ENCODE measurements around the gene SRSF10.
"Not testable (repeated sequence)": the region's sequence is repeated elsewhere in the genome, so short reads cannot be mapped to it uniquely, and the experiment has no call there.

SRSF10 gene

GRCh38 chr1:23979881-23980727 is at the start of gene SRSF10:
Gene SRSF10 (minus strand): TSS chr1:23980327. CDS start chr1:23980255, 72 bp downstream.
- in situ Hi-C loops (cut with HindIII; ENCODE audit: low sequenced_read_pairs): no loop called here

GRCh38 chr1:24027838-24028468 is 47.8 kb upstream of the SRSF10 start:
- in situ Hi-C loops (cut with HindIII; ENCODE audit: low sequenced_read_pairs): loop anchor here (5.0 to 10.0 kb wide), 2 partner anchors 57 to 66 kb away; no protein-coding TSS in a partner anchor

- in situ Hi-C loops (cut with HindIII; ENCODE audit: low sequenced_read_pairs): loop anchor here (10.0 kb wide), 1 partner anchor 62 kb away; no protein-coding TSS in a partner anchor
Measured at GRCh38 chr1:24022581-24023361, 42.6 kb upstream of the SRSF10 start.

GRCh38 chr1:24021403-24022266 is 41.5 kb upstream of the SRSF10 start:
- in situ Hi-C loops (cut with HindIII; ENCODE audit: low sequenced_read_pairs): loop anchor here (10.0 kb wide), 1 partner anchor 63 kb away; no protein-coding TSS in a partner anchor

GRCh38 chr1:24020470-24020869 is 40.3 kb upstream of the SRSF10 start:
- in situ Hi-C loops (cut with HindIII; ENCODE audit: low sequenced_read_pairs): loop anchor here (10.0 kb wide), 1 partner anchor 64 kb away; no protein-coding TSS in a partner anchor

DNA sequence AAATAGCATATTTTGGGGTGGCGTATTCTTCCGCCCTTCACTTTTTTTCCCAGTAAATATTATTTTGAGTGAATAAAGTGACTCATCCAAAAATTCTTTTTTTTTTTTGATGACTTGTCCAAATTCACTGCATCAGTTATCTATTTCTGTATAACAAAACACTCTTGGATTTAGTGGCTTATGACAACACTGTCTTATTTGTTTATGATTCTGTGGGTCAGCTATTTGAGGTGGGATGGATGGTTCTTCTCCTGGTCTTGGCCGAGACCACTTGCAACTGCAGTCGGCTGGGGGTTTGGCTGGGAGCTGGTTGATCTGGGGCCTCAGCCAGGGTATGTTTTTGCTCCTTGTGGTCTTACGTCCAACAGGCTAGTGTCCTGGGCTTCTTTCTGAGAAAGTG is 39.9 kb upstream of the SRSF10 start:
- in situ Hi-C loops (cut with HindIII; ENCODE audit: low sequenced_read_pairs): loop anchor here (10.0 kb wide), 1 partner anchor 65 kb away; no protein-coding TSS in a partner anchor

- in situ Hi-C loops (cut with HindIII; ENCODE audit: low sequenced_read_pairs): no loop called here
Measured at GRCh38 chr1:24018611-24019580, 38.8 kb upstream of the SRSF10 start.

DNA sequence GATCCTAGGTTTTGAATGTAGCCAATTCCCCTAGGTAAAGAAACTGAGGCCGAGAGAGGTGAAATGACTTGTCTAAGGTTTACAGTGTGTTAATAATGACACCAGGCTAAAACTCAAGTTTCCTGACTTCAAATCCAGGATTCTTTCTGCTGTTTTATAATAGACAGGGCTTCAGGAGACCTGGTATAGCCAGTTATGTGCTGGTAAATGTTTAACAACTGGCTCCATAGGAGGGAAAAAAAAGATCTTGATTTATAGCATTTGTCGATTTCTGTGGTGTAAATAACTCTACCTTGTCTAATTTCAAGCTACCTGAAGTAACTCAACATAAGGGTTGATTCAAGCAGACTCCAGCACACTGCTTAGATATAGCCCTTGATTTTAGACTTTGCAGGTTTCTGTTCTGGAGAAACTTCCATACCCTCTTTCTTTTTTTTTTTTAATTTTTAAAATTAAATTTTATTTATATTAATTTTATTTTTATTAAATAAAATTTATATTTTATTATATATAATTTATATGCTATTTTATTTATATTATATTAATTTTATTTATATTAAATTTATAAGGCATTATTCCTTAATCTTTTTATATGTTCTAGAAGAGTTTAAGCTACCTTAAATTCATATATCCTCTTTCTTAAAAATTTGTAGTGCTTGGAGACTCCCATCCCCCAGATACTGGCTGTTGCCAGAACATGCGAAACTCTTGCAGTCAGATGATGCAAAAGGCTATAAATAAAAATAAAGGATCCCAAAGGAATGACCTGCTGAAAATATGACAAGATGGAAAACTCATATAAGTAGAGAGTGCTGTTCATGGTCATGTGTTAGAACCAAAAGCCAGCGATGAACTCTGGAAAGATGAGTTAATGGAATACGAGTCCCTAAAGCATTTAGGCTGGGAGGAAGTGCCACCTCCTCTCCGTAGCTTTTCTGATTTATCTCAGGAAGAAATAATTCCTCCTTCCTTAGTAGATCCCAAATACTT is 35.4 kb upstream of the SRSF10 start:
- in situ Hi-C loops (cut with HindIII; ENCODE audit: low sequenced_read_pairs): no loop called here

- in situ Hi-C loops (cut with HindIII; ENCODE audit: low sequenced_read_pairs): not testable (repeated sequence)
Measured at GRCh38 chr1:24012878-24013277, 32.8 kb upstream of the SRSF10 start.

GRCh38 chr1:24010650-24011049 is 30.5 kb upstream of the SRSF10 start:
- in situ Hi-C loops (cut with HindIII; ENCODE audit: low sequenced_read_pairs): no loop called here

DNA sequence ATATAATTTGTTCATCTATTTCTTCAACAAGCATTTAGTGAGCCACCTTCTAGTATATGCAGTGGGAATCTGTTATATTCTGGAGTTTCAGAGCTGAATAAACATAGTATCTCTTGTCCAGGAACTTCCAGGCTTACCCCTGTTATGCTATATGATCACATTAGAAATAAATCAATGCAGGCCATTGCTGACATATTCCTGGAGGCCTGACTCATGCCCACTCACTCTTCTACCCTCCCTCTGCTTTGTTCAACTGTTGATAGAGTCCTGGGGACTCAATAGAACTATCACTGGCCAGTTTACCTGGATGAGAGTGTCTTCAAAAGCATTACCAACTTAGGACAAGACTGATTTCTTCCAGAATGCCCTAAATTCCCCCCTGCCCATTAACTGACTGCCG is 29.3 kb upstream of the SRSF10 start:
- in situ Hi-C loops (cut with HindIII; ENCODE audit: low sequenced_read_pairs): no loop called here

GRCh38 chr1:24008574-24009184 is 28.6 kb upstream of the SRSF10 start:
- in situ Hi-C loops (cut with HindIII; ENCODE audit: low sequenced_read_pairs): not testable (repeated sequence)

DNA sequence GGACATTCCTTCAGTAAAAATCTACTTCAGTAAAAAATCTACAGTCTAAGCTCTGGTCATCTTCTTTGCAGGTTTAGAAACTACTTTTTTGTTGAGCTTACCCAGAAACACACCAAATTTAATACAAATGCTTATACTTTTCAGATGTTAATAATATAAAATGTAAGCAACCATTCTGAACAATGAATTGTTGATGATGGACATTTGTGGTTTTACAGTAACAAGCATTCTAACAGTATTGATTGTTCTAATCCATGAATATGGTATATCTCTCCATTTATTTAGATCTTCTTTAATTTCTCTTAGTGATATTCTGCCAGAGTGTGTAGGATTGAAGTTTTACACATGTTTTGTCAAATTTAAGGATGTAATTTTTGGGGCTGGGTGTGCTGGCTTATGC is 27.0 kb upstream of the SRSF10 start:
- in situ Hi-C loops (cut with HindIII; ENCODE audit: low sequenced_read_pairs): no loop called here

- in situ Hi-C loops (cut with HindIII; ENCODE audit: low sequenced_read_pairs): no loop called here
Measured at GRCh38 chr1:24005163-24005562, 25.0 kb upstream of the SRSF10 start.

- in situ Hi-C loops (cut with HindIII; ENCODE audit: low sequenced_read_pairs): no loop called here
Measured at GRCh38 chr1:24004132-24004531, 24.0 kb upstream of the SRSF10 start.

DNA sequence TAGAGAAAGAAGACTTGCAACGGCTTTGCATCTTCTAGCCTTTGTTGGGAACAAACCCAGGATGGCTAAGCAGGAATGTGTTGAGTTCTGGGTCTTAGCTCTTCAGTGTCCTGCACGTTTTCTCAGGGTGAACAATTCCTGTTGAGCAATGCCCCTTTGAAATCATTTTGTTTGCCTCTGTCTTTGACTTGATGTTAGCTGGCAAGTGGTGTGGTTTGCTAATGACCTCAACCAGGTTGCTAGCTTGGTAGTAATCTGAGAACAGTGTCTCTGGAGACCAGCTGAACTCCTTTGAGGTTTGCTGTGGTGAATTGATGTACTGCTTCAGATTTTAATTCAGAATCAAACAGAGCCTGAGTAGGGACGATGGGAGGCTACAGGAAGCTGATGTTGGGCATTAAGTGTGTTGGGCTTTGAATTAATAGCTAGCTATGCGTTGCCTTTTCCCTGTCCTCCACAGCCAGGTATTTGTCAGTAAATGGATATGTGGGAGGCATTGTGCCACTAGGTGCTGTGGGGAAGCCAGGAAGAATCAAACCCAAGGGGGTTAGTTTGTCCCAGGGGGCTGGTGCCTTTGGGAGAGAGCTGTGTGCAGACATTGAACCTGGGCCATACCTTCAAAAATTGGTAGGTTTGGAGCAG is 23.3 kb upstream of the SRSF10 start:
- in situ Hi-C loops (cut with HindIII; ENCODE audit: low sequenced_read_pairs): no loop called here

GRCh38 chr1:24002695-24003094 is 22.6 kb upstream of the SRSF10 start:
- in situ Hi-C loops (cut with HindIII; ENCODE audit: low sequenced_read_pairs): no loop called here

Measured in endothelial cell of hepatic sinusoid (primary cell).